ENCODE measurements around the gene HOXA9.

The HOXA9 gene

GRCh38 chr7:27141137-27141922, 24.0 kb downstream of the HOXA9 start:
- DNase-seq: no peak

GRCh38 chr7:27140126-27140857, 25.0 kb downstream of the HOXA9 start:
- DNase-seq: no peak

GRCh38 chr7:27139334-27140125, 25.8 kb downstream of the HOXA9 start:
- DNase-seq: no peak

- no peak for DNase-seq
Measured at GRCh38 chr7:27138985-27139333, 26.4 kb downstream of the HOXA9 start.

- DNase-seq: no peak
Measured at GRCh38 chr7:27138472-27138871, 26.9 kb downstream of the HOXA9 start.

- no peak for DNase-seq
Measured at GRCh38 chr7:27137640-27138315, 27.6 kb downstream of the HOXA9 start.

- no peak for DNase-seq
Measured at GRCh38 chr7:27134392-27134791, 30.9 kb downstream of the HOXA9 start.

- no peak for DNase-seq
Measured at GRCh38 chr7:27133409-27134231, 31.7 kb downstream of the HOXA9 start.

GRCh38 chr7:27132978-27133377, 32.4 kb downstream of the HOXA9 start:
- DNase-seq: no peak

- no peak for DNase-seq
Measured at GRCh38 chr7:27132214-27132613, 33.1 kb downstream of the HOXA9 start.

GRCh38 chr7:27131390-27131819, 33.9 kb downstream of the HOXA9 start:
- no peak for DNase-seq

- DNase-seq: no peak
Measured at GRCh38 chr7:27130540-27131389, 34.6 kb downstream of the HOXA9 start, which contains the start of gene HOXA4. Gene HOXA4, minus strand, starts transcription at chr7:27130757. Its CDS starts 24 bp downstream, at chr7:27130733.

GRCh38 chr7:27129729-27130539, 35.4 kb downstream of the HOXA9 start:
- no peak for DNase-seq

- no peak for DNase-seq
Measured at GRCh38 chr7:27128776-27129728, 36.3 kb downstream of the HOXA9 start.

- no peak for DNase-seq
Measured at GRCh38 chr7:27128034-27128433, 37.3 kb downstream of the HOXA9 start.

- no peak for DNase-seq
Measured at GRCh38 chr7:27126596-27127327, 38.6 kb downstream of the HOXA9 start.

- DNase-seq: no peak
Measured at GRCh38 chr7:27125986-27126394, 39.3 kb downstream of the HOXA9 start.
